ENCODE results near the gene ATAD3C.
"Not testable (repeated sequence)": the region's sequence is repeated elsewhere in the genome, so short reads cannot be mapped to it uniquely, and the experiment has no call there.

DNA sequence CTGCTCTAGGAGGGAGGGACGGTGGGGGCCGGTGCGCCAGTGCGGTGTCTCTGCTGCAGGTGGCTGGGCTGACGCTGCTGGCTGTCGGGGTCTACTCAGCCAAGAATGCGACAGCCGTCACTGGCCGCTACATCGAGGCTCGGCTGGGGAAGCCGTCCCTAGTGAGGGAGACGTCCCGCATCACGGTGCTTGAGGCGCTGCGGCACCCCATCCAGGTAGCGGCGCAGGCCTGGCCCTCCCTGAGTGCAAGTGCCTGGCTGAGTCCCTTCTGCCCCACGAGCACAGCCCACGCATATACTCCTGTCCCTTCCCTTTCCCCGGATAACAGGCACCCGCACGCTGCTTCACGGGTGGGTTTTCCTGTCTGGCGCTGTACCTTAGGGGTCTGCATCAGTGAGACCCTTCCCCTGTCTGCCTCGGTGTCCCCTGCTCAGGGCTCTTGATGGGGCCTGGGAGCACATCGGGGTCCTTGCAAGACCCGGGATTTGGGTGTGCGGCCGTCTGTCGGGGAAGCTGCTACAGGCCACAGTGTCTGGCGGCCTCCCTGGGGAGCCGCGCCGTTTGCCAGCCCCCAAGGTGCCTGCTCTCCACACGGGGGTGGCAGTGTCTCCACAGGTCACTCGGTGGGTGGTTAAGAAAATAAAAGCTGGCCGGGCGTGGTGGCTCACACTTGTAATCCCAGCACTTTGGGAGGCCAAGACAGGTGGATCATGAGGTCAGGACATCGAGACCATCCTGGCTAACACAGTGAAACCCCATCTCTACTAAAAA lies 5.0 kb downstream of the ATAD3C start:
- TF ChIP-seq, protein P1, sequence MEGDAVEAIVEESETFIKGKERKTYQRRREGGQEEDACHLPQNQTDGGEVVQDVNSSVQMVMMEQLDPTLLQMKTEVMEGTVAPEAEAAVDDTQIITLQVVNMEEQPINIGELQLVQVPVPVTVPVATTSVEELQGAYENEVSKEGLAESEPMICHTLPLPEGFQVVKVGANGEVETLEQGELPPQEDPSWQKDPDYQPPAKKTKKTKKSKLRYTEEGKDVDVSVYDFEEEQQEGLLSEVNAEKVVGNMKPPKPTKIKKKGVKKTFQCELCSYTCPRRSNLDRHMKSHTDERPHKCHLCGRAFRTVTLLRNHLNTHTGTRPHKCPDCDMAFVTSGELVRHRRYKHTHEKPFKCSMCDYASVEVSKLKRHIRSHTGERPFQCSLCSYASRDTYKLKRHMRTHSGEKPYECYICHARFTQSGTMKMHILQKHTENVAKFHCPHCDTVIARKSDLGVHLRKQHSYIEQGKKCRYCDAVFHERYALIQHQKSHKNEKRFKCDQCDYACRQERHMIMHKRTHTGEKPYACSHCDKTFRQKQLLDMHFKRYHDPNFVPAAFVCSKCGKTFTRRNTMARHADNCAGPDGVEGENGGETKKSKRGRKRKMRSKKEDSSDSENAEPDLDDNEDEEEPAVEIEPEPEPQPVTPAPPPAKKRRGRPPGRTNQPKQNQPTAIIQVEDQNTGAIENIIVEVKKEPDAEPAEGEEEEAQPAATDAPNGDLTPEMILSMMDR (IDR thresholded peaks at IDR 0.05) = not testable (repeated sequence)
- not testable (repeated sequence) for TF ChIP-seq EP300, POLR2A, POLR2AphosphoS5 (IDR thresholded peaks at IDR 0.05)

Data from upper lobe of left lung (tissue), 4 donors.